Activated effector memory CD4-positive, alpha-beta T cell treated with anti-CD3 and anti-CD28 coated beads, Interleukin-2, amount 50 U/mL, for 16 hours (primary cell): ENCODE measurements around the gene OR2T5.
"Not testable (repeated sequence)": the region's sequence is repeated elsewhere in the genome, so short reads cannot be mapped to it uniquely, and the experiment has no call there.

Experiments
- DNase-seq: peaks from one replicate; pipeline ENCODE4 v3.0.0-alpha.2; 2020

Gene OR2T5

DNA sequence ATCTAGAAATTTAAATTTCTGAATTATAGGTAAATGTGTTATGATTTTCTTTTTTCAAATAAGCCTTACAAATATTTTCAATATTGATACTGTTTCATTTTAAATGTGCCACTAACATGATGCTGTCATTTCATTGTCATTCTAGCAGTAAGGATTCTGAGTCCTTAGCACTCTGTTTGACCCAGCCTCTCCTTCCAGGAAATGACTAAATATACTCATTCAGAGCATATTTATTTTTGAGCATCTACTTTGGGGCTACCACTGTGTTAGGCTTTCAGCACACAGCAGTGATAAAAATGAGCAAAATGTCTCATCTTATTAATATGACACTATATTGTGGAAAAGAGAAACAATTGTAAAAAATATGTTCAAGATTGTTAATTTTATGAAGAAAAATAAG lies 21.8 kb downstream of the OR2T5 start:
- not testable (repeated sequence) for DNase-seq

DNA sequence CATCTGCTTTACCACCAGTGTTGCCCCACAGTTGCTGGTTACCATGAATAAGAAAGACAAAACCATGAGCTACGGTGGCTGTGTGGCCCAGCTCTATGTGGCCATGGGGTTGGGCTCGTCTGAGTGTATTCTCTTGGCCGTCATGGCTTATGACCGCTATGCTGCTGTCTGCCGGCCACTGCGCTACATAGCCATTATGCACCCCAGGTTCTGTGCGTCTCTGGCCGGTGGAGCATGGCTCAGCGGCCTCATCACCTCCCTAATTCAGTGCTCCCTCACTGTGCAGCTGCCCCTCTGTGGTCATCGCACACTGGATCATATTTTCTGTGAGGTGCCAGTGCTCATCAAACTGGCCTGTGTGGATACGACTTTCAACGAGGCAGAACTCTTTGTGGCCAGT lies 33.5 kb downstream of the OR2T5 start:
- no peak for DNase-seq

DNA sequence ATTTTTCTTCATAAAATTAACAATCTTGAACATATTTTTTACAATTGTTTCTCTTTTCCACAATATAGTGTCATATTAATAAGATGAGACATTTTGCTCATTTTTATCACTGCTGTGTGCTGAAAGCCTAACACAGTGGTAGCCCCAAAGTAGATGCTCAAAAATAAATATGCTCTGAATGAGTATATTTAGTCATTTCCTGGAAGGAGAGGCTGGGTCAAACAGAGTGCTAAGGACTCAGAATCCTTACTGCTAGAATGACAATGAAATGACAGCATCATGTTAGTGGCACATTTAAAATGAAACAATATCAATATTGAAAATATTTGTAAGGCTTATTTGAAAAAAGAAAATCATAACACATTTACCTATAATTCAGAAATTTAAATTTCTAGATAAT lies 49.1 kb downstream of the OR2T5 start:
- DNase-seq = not testable (repeated sequence)
